ENCODE results near the gene LTB. TPM values are rescaled to one million over a fixed set of nuclear protein-coding genes. Genes with fewer than 3 reads are reported as not detected.

The LTB gene
- total RNA-seq, 1 experiment from 2014 or later = not detected

DNA sequence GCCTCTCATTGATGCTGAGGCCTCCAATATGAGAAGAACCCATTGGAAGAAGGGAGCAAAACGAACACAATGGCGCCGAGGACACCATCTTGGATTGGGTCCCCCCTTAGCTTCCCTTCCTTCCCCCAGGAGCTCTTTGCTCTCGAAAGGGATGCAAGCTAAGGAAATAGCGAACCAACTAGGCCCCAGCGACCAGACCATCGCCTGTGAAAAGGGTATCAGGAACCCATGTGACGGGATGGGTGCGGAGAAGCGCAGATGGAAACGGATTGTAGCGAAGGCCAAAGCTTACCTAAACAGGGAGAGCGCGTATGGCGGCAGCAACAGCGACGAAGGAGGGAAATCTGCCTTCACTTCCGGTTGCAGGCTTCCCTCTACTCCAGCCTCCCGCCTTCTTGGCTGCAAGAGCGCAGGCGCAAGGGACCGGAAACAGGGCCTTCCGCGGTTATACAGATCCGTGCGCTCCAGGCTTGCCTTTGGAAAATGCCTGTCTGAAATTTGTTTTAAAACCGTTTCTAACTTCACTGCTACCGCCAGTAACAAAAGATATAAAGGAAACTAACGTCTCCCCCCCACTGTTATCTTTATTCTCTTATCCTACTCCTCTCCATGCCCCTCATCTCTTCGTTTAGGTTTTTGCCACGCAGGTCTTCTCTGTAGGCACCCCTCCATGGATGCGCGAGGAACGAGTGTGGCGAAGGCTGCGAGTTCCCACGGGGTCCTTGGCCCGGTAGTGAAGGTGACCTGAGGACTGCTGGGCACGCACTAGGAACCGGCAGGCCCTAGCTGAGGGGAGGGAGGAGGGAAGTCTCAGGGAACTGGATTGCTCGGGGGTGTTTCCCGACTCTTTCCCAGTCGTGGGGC is 40.3 kb downstream of the LTB start, which contains the start of gene DDX39B:
Gene DDX39B, minus strand, starts transcription at position 346 of the 864 bp plus-strand sequence. CDS start 1,471 bp downstream, outside the sequence.
- peak within 1 kb of the TSS; percentile 96 for H3K18ac ChIP-seq (ENCODE audit: insufficient read length, low read depth, low read length)
- H2AK5ac ChIP-seq (ENCODE audit: insufficient read length, low read length) = peak within 1 kb of the TSS; percentile 56
- H3K9me3 Mint-ChIP-seq = no peaks in the 10 kb centered on the region; a peak in 1 of 5 replicates
- peak within 1 kb of the TSS; percentile 99 to 100 (median 100) for H3K27ac Mint-ChIP-seq
- peak within 1 kb of the TSS; percentile 100 for H2BK5ac ChIP-seq (ENCODE audit: insufficient read length, low read length)
- no peaks in the 10 kb centered on the region for H4K20me1 ChIP-seq (ENCODE audit: control insufficient read depth, insufficient read depth, insufficient read length)
- peak within 1 kb of the TSS; percentile 88; the same call in 1 of the 2 replicates for H3K4ac ChIP-seq (ENCODE audit: low read depth, low read length)
- peak within 1 kb of the TSS; percentile 96 for H3K27ac ChIP-seq (ENCODE audit: insufficient read length, low read depth, low read length)
- H3K56ac ChIP-seq (ENCODE audit: insufficient read length, low read depth, low read length) = peak within 1 kb of the TSS; percentile 80
- TF ChIP-seq, protein P1, sequence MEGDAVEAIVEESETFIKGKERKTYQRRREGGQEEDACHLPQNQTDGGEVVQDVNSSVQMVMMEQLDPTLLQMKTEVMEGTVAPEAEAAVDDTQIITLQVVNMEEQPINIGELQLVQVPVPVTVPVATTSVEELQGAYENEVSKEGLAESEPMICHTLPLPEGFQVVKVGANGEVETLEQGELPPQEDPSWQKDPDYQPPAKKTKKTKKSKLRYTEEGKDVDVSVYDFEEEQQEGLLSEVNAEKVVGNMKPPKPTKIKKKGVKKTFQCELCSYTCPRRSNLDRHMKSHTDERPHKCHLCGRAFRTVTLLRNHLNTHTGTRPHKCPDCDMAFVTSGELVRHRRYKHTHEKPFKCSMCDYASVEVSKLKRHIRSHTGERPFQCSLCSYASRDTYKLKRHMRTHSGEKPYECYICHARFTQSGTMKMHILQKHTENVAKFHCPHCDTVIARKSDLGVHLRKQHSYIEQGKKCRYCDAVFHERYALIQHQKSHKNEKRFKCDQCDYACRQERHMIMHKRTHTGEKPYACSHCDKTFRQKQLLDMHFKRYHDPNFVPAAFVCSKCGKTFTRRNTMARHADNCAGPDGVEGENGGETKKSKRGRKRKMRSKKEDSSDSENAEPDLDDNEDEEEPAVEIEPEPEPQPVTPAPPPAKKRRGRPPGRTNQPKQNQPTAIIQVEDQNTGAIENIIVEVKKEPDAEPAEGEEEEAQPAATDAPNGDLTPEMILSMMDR (conservative IDR thresholded peaks at IDR 0.05) = no peak
- no peak within 1 kb of the TSS for H2AFZ ChIP-seq (ENCODE audit: low read length)
- peak within 1 kb of the TSS; percentile 9 for H4K91ac ChIP-seq (ENCODE audit: insufficient read length, low read depth, low read length)
- H2BK15ac ChIP-seq (ENCODE audit: low read depth, low read length) = no peak within 1 kb of the TSS
- no CpG with 5 or more reads among the region's 43 CpGs for WGBS (ENCODE audit: extremely low coverage, insufficient read length, low lambda C conversion rate)
- no peaks in the 10 kb centered on the region for H3K9me3 ChIP-seq (ENCODE audit: control insufficient read depth, low read depth, low read length)
- peak within 1 kb of the TSS; percentile 59 for H3K4me2 ChIP-seq (ENCODE audit: insufficient read depth, insufficient read length, low read length)
- peaks cover 39 to 46% (median 46%) of the 10 kb centered on the region in 3 experiments for H3K36me3 Mint-ChIP-seq (ENCODE audit: insufficient read depth in 1 of 3, low read depth in 3 of 3)
- H2BK20ac ChIP-seq (ENCODE audit: low read depth, low read length, poor library complexity, severe bottlenecking) = no peak within 1 kb of the TSS
- H3K23ac ChIP-seq (ENCODE audit: insufficient read length, low read depth, low read length) = no peak within 1 kb of the TSS
- peak within 1 kb of the TSS; percentile 91 for H3T11ph ChIP-seq (ENCODE audit: low read length)
- DNase-seq = peak; percentile 96
- peaks cover 5% of the 10 kb centered on the region for H3K23me2 ChIP-seq (ENCODE audit: insufficient read length, low read depth, low read length, poor library complexity, severe bottlenecking)
- peak within 1 kb of the TSS; percentile 98 to 99 for H3K4me3 Mint-ChIP-seq
- H3K4me1 ChIP-seq (ENCODE audit: insufficient read depth, low read length) = peaks cover 2% of the 10 kb centered on the region; the same call in 1 of the 2 replicates
- peak within 1 kb of the TSS; percentile 100 for H3K9ac ChIP-seq (ENCODE audit: extremely low read depth, insufficient read length, low read length)
- peak within 1 kb of the TSS; percentile 82 for H2BK12ac ChIP-seq (ENCODE audit: insufficient read length, low read depth, low read length)
- H3K79me1 ChIP-seq (ENCODE audit: insufficient read depth, low read depth, low read length, poor library complexity, severe bottlenecking) = peaks cover 5% of the 10 kb centered on the region
- H3K14ac ChIP-seq (ENCODE audit: insufficient read depth, low read length) = peak within 1 kb of the TSS; percentile 64
- H2BK120ac ChIP-seq (ENCODE audit: low read depth, low read length, poor library complexity, severe bottlenecking) = peak within 1 kb of the TSS; percentile 87
- H3K27me3 ChIP-seq (ENCODE audit: insufficient read depth, low read length) = no peaks in the 10 kb centered on the region
- peaks cover 45 to 49% of the 10 kb centered on the region in 2 experiments for H3K4me1 Mint-ChIP-seq
- H4K8ac ChIP-seq (replicated peaks; ENCODE audit: insufficient read length, low read depth, low read length) = peak within 1 kb of the TSS; percentile 85
- peak within 1 kb of the TSS; percentile 99 for H4K5ac ChIP-seq (ENCODE audit: insufficient read length, low read depth, low read length)
- H3K27me3 Mint-ChIP-seq (ENCODE audit: low read depth) = no peaks in the 10 kb centered on the region
- H3K79me2 ChIP-seq (ENCODE audit: insufficient read depth, low read length) = peaks cover 31% of the 10 kb centered on the region
